CD14-positive monocyte (primary cell): ENCODE results near the gene DPY19L1. TPM values are rescaled to one million over a fixed set of nuclear protein-coding genes. Genes with fewer than 3 reads are reported as not detected.

ENCODE experiments used
- DNase-seq, 3 donors: peaks; one replicate each; pipeline ENCODE4 v3.0.0-alpha.2; 2011 to 2022
- H2AFZ ChIP-seq: 2 replicates; pipeline ENCODE4 v1.6.0; 2012; ENCODE audit warnings: mild to moderate bottlenecking, low read depth, low read length, inconsistent platforms; ENCODE audit not compliant: insufficient read depth, poor library complexity, severe bottlenecking
- H3K27ac ChIP-seq, 2 donors: 1 replicate in 1 of 2; 2 replicates in 1 of 2; pipeline ENCODE4 v1.5.1; 2012 to 2013; ENCODE audit warnings: low read length in 2 of 2, control low read depth in 1 of 2, inconsistent platforms in 1 of 2, low read depth in 1 of 2, mild to moderate bottlenecking in 1 of 2
- H3K27me3 ChIP-seq, 2 donors: one replicate each; pipeline versions ENCODE4 v1.6.0 to v1.6.1; 2011 to 2013; ENCODE audit warnings: low read length in 2 of 2; ENCODE audit not compliant: control insufficient read depth in 2 of 2, insufficient read depth in 2 of 2
- H3K36me3 ChIP-seq, 2 donors: replicated peaks in 1 of 2; 1 replicate in 1 of 2; 2 replicates in 1 of 2; pipeline versions ENCODE4 v1.5.1 to v1.6.1; 2012 to 2013; ENCODE audit warnings: low read length in 2 of 2, control low read depth in 1 of 2, inconsistent platforms in 1 of 2, mild to moderate bottlenecking in 1 of 2; ENCODE audit not compliant: insufficient read depth in 2 of 2, control insufficient read depth in 1 of 2
- H3K4me1 ChIP-seq, 2 donors: 1 replicate in 1 of 2; 2 replicates in 1 of 2; pipeline versions ENCODE4 v1.5.1 to v1.6.1; 2012 to 2013; ENCODE audit warnings: low read length in 2 of 2, control low read depth in 1 of 2, inconsistent platforms in 1 of 2, mild to moderate bottlenecking in 1 of 2, moderate library complexity in 1 of 2; ENCODE audit not compliant: insufficient read depth in 2 of 2, control insufficient read depth in 1 of 2
- H3K4me2 ChIP-seq: replicated peaks from 2 replicates; pipeline ENCODE3; 2012; ENCODE audit warnings: low read length, moderate library complexity, mild to moderate bottlenecking; ENCODE audit not compliant: poor library complexity, severe bottlenecking; ENCODE audit errors: extremely low read depth
- H3K4me3 ChIP-seq, 3 experiments: fragments of 200-600 bp in 1 of 3; sonication (generic) in 1 of 3; replicated peaks in 1 of 3; 1 replicate in 2 of 3; 2 replicates in 1 of 3; pipeline ENCODE4 v1.5.1; 2011 to 2013; ENCODE audit warnings: low read length in 3 of 3, mild to moderate bottlenecking in 3 of 3, control low read depth in 2 of 3, low read depth in 2 of 3, inconsistent platforms in 1 of 3, moderate library complexity in 1 of 3
- H3K79me2 ChIP-seq: 2 replicates; pipeline ENCODE4 v1.6.0; 2012; ENCODE audit warnings: mild to moderate bottlenecking, control low read depth, inconsistent platforms, low read length, moderate library complexity; ENCODE audit not compliant: insufficient read depth
- H3K9ac ChIP-seq: 2 replicates; pipeline ENCODE4 v1.6.0; 2017; ENCODE audit warnings: low read length, mild to moderate bottlenecking; ENCODE audit not compliant: insufficient read depth, poor library complexity, severe bottlenecking
- H3K9me3 ChIP-seq, 2 donors: replicated peaks in 1 of 2; 1 replicate in 1 of 2; 2 replicates in 1 of 2; pipeline versions ENCODE4 v1.5.1 to v1.6.1; 2012 to 2013; ENCODE audit warnings: low read length in 2 of 2, control low read depth in 1 of 2; ENCODE audit not compliant: control insufficient read depth in 1 of 2, insufficient read depth in 1 of 2
- H4K20me1 ChIP-seq: 2 replicates; pipeline ENCODE4 v1.6.0; 2012; ENCODE audit warnings: mild to moderate bottlenecking, low read length, control low read depth, moderate library complexity; ENCODE audit not compliant: insufficient read depth
- H3K27ac Mint-ChIP-seq, 7 donors: one replicate each; pipeline ENCODE4 v1.8.0; 2020; ENCODE audit warnings: mild to moderate bottlenecking in 7 of 7, mixed read lengths in 7 of 7, moderate library complexity in 6 of 7, inconsistent platforms in 2 of 7
- H3K27me3 Mint-ChIP-seq, 3 donors: one replicate each; pipeline ENCODE4 v1.8.0; 2021 to 2022; ENCODE audit warnings: low read depth in 3 of 3, mild to moderate bottlenecking in 3 of 3, mixed read lengths in 3 of 3, moderate library complexity in 3 of 3, inconsistent platforms in 1 of 3
- H3K36me3 Mint-ChIP-seq, 2 donors: one replicate each; pipeline ENCODE4 v1.8.0; 2020; ENCODE audit warnings: mixed read lengths in 2 of 2, inconsistent platforms in 1 of 2, mild to moderate bottlenecking in 1 of 2
- H3K4me1 Mint-ChIP-seq: one replicate; pipeline ENCODE4 v1.8.0; 2020; ENCODE audit warnings: mild to moderate bottlenecking, mixed read lengths
- H3K4me3 Mint-ChIP-seq, 2 donors: one replicate each; pipeline ENCODE4 v1.8.0; 2020; ENCODE audit warnings: mild to moderate bottlenecking in 2 of 2, mixed read lengths in 2 of 2, moderate library complexity in 1 of 2
- H3K9me3 Mint-ChIP-seq, 7 donors: one replicate each; pipeline ENCODE4 v1.8.0; 2020 to 2022; ENCODE audit warnings: mixed read lengths in 7 of 7, mild to moderate bottlenecking in 6 of 7, moderate library complexity in 6 of 7, inconsistent platforms in 2 of 7
- CTCF ChIP-seq: fragments of 200-600 bp; IDR thresholded peaks from one replicate; pipeline ENCODE4 v1.8.0; 2022; ENCODE audit warnings: antibody characterized with exemption, mild to moderate bottlenecking
- WGBS: methylation state at CpG from one replicate; pipeline ENCODE4 v1.1.5; 2013; ENCODE audit warnings: missing lambda C conversion rate; ENCODE audit not compliant: insufficient coverage; 5-methylcytosine and 5-hydroxymethylcytosine counted together
- intact Hi-C, 2 donors: fragments of 100-400 bp; cut with micrococcal nuclease; formaldehyde crosslinking; loops; one replicate each; pipeline versions ENCODE4 v1.15.0 to v1.15.1; 2023
- polyA plus RNA-seq, 3 donors: library from polyadenylated mRNA; depleted of rRNA in 1 of 3; unstranded in 2 of 3; stranded (reverse) in 1 of 3; fragments of 300-500 nt in 2 of 3; fragments of >200 nt in 1 of 3; fragmentation: Illumina TruSeq in 2 of 3; gene quantifications; 1 replicate in 2 of 3; 2 replicates in 1 of 3; pipeline ENCODE4 v1.2.3, GENCODE V29; 2012 to 2021

DPY19L1 gene
- polyA plus RNA-seq, 3 donors: 0.81 to 5.2 (median 3.9) TPM

GRCh38 chr7:34902182-34902581 lies 135.1 kb downstream of the DPY19L1 start:
- Mint-ChIP-seq H3K36me3 (no peaks in the 10 kb centered on the region), H3K27me3 (peaks cover 4 to 8% (median 5%) of the 10 kb centered on the region in 3 donors), H3K27ac (no peak overlapping the region), H3K4me1 (no peaks in the 10 kb centered on the region), H3K9me3 (peaks cover 12 to 28% (median 23%) of the 10 kb centered on the region in 7 donors), H3K4me3 (no peak overlapping the region)
- intact Hi-C loops: no loop called here
- Histone ChIP-seq H3K4me1 (no peaks in the 10 kb centered on the region), H3K9ac (no peak overlapping the region), H2AFZ (no peak overlapping the region), H3K27ac (no peak overlapping the region), H3K4me2 (no peak overlapping the region), H3K9me3 (peaks cover 4 to 30% of the 10 kb centered on the region in 2 donors), H3K27me3 (no peaks in the 10 kb centered on the region), H3K4me3 (no peak overlapping the region), H3K36me3 (no peaks in the 10 kb centered on the region), H3K79me2 (no peaks in the 10 kb centered on the region), H4K20me1 (no peaks in the 10 kb centered on the region)
- 87% methylated on average over 3 of the region's 6 CpGs for WGBS
- no peak for DNase-seq
- no peak for TF ChIP-seq CTCF

- H3K4me2 ChIP-seq: no peak overlapping the region
- H3K9me3 ChIP-seq: peaks cover 6 to 31% of the 10 kb centered on the region in 2 donors
- DNase-seq: no peak
- peaks cover 2 to 7% (median 2%) of the 10 kb centered on the region in 3 donors for H3K27me3 Mint-ChIP-seq
- intact Hi-C loops: no loop called here
- H3K9me3 Mint-ChIP-seq: peaks cover 13 to 37% (median 27%) of the 10 kb centered on the region in 7 donors
- H3K27ac Mint-ChIP-seq: no peak overlapping the region
- no peak overlapping the region for H2AFZ ChIP-seq
- no peak overlapping the region for H3K4me3 Mint-ChIP-seq
- H3K36me3 Mint-ChIP-seq: no peaks in the 10 kb centered on the region
- H3K27me3 ChIP-seq: no peaks in the 10 kb centered on the region
- WGBS: 75% methylated on average over 3 of the region's 4 CpGs
- no peak overlapping the region for H3K4me3 ChIP-seq
- no peaks in the 10 kb centered on the region for H4K20me1 ChIP-seq
- no peak overlapping the region for H3K9ac ChIP-seq
- no peaks in the 10 kb centered on the region for H3K4me1 Mint-ChIP-seq
- TF ChIP-seq CTCF: no peak
- no peaks in the 10 kb centered on the region for H3K79me2 ChIP-seq
- no peaks in the 10 kb centered on the region for H3K4me1 ChIP-seq
- no peaks in the 10 kb centered on the region for H3K36me3 ChIP-seq
- H3K27ac ChIP-seq: no peak overlapping the region
Measured at GRCh38 chr7:34900891-34901513, 136.3 kb downstream of the DPY19L1 start.
